WTC11 (cell line): ENCODE results near the gene SNX25.
"Not testable (repeated sequence)": the region's sequence is repeated elsewhere in the genome, so short reads cannot be mapped to it uniquely, and the experiment has no call there.

Experiments
- FOXK1 ChIP-seq: sonication (generic); formaldehyde crosslinking; IDR thresholded peaks from 2 replicates; pipeline ENCODE4 v1.8.0; 2022; ENCODE audit warnings: mild to moderate bottlenecking, moderate library complexity, missing genetic modification reagents
- TF ChIP-seq, protein P1 (sequence below): fragments of 200-600 bp; IDR thresholded peaks from 2 replicates; pipeline ENCODE4 v1.8.0; 2022; ENCODE audit warnings: antibody characterized with exemption

- TF ChIP-seq, protein P1, sequence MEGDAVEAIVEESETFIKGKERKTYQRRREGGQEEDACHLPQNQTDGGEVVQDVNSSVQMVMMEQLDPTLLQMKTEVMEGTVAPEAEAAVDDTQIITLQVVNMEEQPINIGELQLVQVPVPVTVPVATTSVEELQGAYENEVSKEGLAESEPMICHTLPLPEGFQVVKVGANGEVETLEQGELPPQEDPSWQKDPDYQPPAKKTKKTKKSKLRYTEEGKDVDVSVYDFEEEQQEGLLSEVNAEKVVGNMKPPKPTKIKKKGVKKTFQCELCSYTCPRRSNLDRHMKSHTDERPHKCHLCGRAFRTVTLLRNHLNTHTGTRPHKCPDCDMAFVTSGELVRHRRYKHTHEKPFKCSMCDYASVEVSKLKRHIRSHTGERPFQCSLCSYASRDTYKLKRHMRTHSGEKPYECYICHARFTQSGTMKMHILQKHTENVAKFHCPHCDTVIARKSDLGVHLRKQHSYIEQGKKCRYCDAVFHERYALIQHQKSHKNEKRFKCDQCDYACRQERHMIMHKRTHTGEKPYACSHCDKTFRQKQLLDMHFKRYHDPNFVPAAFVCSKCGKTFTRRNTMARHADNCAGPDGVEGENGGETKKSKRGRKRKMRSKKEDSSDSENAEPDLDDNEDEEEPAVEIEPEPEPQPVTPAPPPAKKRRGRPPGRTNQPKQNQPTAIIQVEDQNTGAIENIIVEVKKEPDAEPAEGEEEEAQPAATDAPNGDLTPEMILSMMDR = not testable (repeated sequence)
- not testable (repeated sequence) for TF ChIP-seq FOXK1 (CRISPR knock-in tag)
Measured at GRCh38 chr4:185205073-185205472, 4.3 kb upstream of the SNX25 start.
